Epidermal melanocyte (primary cell): ENCODE data around the gene ANO8.
"Not testable (repeated sequence)": the region's sequence is repeated elsewhere in the genome, so short reads cannot be mapped to it uniquely, and the experiment has no call there.

ENCODE experiments used
- DNase-seq: peaks from one replicate; pipeline ENCODE4 v3.0.0; 2011; ENCODE audit warnings: low spot score; ENCODE audit not compliant: insufficient read length

ANO8 gene

DNA sequence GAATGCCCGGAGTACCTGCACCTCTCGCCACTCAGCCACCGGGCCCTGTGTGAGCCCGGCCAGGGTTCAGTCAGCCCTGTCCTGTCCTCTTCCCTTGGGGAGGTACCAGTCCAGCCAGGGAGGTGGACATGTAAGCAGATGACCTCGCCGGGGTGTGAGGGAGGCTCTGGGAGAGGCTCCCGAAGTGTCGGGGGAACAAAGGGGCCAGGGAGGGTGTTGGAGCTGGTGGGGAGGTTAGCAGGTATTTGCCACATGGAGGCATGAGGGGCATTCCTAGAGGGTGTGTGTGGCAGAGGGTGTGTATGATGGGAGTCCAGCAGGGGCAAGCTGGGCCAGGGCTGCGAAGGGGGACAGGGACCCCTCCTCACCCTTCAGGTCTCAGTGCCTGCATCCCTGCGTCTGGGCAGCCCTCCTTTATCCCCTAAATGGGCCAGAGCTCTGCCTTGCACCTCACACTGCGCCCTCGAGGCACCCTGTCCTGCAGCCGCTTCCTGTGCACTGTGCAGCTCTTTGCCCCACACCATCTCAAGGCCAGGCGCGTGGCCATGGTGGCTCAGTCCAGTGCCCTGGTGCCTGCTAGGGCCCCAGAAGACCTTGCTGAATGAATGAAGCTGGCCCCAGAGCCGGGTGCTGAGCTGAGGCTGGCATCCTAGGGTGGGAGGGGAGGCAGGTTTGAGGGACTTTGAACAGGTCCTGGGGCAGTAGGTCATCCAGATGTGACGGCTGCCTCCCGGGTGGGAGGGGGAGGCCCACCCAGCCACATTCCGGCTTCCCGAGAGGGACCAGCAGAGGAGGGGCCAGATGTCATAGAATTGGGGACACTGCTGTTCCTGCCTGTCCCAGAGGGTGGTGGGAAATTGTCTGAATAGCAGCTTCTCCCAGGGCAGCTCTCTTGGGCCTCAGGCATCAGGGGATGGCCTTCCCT is 22.2 kb downstream of the ANO8 start:
- DNase-seq = no peak

- no peak for DNase-seq
These were observed 23.0 kb downstream of the ANO8 start for GRCh38 chr19:17311455-17312188.

DNA sequence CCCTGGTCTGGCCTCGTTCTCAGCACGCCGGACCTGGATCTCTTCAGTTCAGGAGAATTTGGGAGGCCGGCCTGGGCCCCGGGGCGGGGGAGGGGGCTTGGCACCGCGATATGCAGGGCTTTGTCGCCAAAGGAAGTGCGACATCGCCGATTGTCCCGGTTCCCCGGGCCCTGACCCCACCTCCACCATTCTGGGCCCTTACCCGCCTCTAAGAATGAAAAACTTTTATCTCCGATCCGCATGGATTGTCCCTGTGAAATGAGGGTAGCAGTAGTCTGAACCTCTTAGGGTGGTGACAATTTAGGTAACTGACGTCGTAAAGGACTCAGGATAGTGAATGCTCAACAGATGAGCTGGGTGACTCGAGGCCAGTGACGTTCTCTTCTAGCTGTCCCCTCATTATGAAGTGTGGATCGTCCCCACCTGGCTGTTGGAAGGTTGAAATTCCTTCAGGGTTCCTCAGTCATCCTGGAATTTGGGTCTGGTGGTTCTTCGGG is 24.6 kb downstream of the ANO8 start:
- DNase-seq = no peak

DNA sequence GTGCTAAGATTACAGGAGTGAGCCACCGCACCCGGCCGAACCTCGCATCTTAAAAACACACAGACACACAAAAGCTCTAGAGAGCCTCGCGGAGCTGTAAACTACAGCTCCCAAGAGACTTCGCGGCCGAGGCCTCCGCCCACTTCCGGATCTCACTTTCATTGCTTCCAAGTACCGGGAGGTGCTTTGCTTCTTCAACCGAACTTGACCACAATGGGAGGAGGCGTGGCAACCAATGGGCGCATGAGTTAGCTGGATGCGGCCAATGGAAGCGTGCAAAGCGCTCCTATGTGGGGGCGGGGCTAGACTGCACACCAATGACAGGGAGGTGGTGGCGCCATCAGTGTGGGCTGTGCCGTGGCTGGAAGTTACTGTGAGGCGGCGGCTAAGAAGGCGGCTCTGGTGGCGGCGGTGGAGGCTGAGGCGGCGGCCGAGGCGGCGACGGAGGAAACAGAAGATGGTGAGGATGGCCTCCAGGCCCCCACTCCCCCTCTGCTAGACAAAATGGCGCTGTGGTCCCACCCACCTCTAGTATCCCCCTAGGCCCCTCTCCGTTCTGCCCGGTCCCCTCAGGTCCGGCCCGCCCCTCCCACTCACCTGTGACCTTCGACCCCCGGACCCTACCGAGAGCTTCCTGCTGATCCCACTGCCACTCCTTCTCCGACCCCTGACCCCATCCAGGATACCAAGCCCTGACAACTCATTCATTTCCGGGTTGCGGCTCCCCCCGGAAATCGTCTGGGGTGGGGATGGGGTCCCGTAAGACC is 25.3 kb downstream of the ANO8 start, which contains the start of gene DDA1:
TSS of gene DDA1 (plus strand) at position 366 of the 767 bp plus-strand sequence. CDS start at position 458, 92 bp downstream.
- peak; percentile 98 for DNase-seq

DNA sequence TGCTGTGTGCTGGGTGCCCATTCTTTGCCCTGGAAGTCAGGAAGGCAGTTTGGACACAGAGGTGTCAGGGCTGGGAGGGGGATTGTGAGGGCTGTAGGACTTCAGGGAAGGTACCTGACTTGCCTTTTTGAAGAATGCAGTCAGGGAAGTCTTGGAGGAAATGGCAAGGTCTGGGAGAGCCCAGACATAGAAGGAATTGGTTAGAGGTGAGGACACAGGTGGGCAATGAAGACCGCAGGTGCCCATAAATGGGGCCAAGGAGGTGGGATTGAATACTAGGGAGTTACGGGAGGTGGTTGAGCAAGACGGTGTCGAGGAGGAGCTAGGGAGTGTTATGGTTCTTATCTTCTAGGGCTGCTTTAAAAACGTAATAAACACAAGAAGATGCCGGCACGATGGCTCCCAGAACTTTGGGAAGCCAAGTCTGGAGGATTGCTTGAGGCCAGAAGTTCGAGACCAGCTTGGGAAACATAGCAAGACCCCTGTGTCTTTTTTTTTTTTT is 26.7 kb downstream of the ANO8 start:
- no peak for DNase-seq

DNA sequence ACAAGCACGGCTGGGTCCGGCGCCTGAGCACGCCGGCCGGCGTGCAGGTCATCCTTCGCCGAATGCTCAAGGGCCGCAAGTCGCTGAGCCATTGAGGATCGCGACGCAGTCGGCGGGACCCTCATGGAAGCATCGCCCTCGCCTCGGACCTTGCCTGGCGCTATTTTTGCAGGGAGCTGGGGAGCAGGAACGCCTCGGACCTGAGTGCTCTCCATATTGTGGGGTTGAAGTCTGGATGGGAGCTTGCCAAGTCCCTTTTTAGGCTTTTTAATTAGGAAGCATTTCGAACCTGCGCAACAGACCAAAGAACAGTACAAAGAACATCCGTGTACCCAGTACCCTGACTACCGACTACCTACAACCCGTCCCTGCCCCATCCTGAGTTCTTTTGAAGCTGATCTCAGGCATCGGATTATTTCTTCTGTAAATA is 28.4 kb downstream of the ANO8 start:
- DNase-seq = no peak

DNA sequence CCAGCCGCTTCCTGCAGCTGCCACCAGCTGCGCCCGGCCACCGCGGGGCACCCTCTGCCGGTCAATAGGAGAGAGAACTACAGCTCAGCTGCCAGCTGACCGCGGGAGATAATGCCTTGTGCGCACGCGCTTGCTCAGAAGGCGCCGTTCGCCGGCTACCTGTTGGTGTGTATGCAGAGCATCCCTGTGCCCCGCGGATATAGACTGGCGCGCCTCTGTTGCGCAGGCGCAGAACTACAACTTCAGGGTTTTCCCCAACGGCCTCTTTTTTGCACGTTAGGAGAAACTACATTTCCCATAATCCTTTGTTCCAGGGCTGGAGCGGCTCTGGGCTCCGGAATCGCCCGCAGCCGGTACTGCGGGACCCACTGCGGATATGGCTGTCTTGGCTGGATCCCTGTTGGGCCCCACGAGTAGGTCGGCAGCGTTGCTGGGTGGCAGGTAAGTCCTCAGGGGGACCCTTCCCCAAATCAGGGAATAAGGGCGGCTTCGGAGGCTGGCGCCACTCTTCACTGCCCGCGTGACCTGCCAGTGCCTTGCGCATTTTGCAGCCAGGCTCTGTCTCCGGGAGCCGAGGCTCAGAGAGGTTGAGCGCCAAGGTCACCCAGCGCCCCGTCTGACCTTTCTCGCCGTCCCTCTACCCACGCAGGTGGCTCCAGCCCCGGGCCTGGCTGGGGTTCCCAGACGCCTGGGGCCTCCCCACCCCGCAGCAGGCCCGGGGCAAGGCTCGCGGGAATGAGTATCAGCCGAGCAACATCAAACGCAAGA is 29.0 kb downstream of the ANO8 start, which contains the start of gene MRPL34:
TSS of gene MRPL34 (plus strand) at position 356 of the 768 bp plus-strand sequence. CDS start at position 377, 21 bp downstream.
- peak; percentile 84 for DNase-seq

DNA sequence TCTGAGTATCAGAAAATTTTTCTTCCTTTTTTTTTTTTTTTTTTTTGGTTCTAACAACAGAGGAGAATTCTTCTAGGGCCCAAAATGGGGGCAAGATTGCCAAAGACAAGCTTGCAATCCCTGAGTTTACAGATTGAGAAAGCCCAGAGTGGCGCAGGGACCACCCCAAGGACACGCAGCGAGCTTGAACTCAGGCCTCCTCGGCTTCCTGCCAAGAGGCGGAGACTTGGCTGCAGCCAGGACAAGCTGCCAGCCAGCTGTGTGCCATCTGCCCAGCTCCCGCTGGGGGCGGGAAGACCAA is 29.5 kb downstream of the ANO8 start:
- DNase-seq = no peak

DNA sequence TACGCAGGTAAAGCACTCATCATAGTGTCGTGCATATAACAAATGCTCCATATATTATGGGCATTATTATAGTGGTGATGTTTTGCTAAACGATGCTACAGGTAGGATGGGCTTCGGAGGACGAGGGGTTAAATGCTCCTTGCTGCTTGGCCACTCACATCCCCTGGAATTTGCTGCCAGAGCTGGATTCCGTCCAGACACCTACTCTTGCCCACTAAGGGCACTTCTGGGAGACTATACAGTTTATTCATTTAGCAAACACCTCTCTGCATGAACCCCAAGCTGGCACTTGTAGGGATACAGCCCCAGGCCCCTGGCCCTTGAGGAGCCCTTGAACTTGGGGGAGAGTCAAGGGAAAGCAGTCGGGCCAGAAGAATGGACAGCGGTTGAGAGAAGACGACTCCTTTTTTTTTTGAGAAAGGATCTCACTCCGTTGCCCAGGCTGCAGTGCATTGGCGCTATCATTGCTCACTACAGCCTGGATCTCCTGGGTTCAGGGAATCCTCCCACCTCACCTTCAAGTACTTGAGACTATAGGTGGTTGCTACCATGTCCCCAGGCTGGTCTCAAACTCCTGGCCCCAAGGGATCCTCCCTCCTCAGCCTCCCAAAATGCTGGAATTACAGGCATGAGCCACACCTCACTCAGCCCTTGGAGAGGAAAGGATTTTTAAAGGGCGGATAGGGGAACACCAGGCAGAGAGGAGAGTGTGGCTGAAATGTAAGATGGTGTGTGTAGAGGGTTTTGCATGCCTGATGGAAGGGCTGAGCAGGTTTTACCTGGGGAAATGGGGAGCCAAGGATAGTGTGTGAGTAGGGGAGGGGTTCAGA is 30.1 kb downstream of the ANO8 start:
- no peak for DNase-seq

GRCh38 chr19:17303940-17304267 is 30.8 kb downstream of the ANO8 start:
- no peak for DNase-seq

- DNase-seq = peak; percentile 98
These were observed 31.3 kb downstream of the ANO8 start, which contains the start of gene ABHD8 for GRCh38 chr19:17303167-17303939. ABHD8 (minus strand) TSS chr19:17303425; CDS start chr19:17301616, 1,809 bp downstream.

GRCh38 chr19:17302391-17303166 is 32.1 kb downstream of the ANO8 start:
- no peak for DNase-seq

DNA sequence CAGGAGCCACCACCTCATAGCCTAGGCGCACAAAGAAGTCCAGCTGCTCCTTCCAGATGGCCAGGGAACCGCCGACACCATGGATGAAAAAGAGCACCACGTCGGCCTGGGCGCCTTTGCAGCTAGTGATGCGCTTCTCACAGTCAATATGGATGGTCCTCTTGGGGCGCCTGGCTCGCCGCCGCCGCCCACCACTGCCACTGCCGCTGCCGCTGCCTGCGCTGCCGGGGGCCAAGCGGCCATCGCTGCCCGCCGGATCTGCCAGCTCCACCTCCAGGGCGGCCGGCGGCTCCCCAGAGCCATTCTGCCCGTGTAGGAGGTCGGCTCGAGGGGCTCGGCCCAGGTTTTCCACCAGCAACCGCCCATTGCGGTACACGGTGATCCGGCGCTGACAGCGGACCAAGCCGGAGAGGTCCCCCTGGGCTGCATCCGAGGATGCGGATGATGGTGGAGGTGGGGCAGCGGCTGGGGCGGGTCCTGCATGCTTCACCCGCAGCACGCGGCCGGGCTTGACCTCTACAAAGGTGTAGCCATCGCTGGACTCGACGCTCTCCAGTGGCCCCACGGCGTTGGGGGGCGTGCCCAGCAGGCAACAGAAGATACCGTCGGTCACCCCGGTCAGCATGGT is 33.5 kb downstream of the ANO8 start:
- no peak for DNase-seq

DNA sequence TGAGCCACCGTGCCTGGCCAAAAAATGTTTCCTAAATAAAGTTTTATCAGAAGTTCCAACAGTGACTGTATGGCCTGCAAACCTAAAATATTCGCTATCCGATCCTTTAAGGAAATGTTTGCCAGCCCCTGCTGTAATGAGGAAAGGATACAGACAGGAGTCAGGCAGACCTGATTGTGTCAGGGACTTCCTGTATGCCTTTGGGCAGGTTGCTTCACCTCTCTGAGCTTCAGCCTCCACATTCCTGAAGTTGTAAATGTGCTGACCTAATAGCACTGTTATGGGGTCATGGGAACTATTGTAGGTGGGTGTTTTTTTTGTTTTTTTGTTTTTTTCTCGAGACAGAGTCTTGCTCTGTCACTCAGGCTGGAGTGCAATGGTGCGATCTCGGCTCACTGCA is 37.7 kb downstream of the ANO8 start:
- DNase-seq = no peak

DNA sequence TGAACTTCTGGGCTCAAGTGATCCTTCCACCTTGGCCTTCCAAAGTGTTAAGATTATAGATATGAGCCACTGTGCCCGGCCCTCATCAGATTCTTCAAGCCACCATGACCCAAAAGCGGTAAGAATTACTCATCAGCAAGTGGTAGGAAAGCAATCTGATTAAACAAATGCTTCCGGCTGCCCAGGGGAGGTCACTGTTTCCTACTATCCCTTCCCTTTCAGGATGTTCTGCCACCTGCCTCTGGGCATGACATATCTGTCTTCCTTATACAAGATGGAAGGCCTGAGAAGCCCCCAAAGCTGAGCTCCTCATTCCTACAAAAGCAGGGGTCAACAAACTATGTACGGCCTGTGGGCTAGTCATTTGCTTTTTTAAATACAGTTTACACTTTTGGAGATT is 38.4 kb downstream of the ANO8 start:
- DNase-seq = no peak

DNA sequence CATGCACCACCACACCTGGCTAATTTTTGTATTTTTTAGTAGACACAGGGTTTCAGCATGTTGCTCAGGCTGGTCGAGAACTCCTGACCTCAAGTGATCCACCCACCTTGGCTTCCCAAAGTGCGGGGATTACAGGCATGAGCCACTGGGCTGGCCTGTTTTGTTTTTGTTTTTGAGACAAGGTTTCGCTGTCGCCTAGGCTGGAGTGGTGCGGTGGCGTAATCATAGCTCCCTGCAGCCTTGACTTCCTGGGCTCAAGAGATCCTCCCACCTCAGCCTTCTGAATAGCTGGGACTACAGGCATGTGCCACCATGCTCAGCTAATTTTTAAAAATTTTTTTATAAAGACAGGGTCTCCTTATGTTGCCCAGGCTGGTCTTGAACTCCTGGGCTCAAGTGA is 39.1 kb downstream of the ANO8 start:
- DNase-seq = not testable (repeated sequence)

DNA sequence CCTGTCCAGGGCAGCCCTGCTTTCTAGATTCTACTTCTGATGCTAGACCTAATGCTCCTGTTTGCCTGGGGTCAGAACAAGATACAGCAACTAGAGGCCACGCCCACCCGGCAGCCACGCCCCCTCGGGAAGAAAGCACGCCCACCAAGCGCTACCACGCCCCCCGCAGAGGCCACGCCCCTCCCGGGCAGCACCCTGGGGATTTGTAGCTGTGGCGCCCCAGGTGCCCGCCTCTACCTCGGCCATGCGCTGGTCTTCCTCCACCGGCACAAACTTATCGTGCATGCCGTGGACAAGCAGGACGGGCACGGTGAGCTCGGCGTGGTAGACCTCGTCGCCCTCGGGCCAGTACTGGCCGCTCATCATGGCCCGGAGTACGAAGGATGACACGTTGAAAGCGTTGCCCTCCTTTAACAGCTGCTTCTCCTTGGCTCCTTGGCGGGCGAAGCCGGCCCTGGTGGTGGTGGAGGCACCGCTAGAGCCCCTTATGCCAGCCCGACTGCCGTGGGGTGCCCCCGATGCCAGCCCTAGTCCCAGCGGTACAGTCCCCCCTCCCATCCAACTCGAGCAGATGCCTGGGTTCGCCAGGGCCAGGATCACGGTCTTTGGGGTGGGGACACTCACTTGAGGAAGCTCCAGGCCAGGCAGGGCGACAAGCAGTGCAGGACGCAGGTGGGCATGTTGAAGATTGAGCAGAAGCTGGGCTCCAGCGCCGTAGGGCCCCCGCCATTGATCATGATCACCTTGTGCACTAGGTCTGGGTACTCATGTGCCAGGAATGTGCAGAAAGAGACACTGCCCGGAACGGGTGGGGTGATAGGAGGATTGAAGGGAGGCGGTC is 40.4 kb downstream of the ANO8 start:
- DNase-seq = no peak
